Measurements from ENCODE around the gene ERBIN. TPM values are rescaled to one million over a fixed set of nuclear protein-coding genes. Genes with fewer than 3 reads are reported as not detected.

Gene ERBIN
- total RNA-seq, 4 donors from 2014 or later, result 54.9 to 134 (median 109) TPM

DNA sequence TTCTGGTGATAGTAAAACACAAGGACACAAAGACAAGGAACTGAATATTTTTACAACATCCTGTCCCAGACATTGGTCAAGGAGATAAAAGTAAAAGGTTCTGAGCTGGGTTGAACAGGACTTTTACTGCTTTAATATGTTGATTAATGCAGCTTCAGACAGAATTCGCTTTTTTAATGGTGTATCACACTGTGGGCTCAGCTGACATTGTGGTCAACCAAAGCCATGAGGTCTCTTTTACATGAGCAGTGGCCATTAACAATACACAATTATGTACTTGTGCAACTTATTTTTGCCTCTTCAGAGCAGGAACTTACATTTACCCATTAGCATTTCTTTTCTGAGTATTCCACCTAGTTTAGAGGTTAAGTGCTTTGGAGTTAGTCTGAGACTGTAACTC, 22.8 kb upstream of the ERBIN start:
- TF ChIP-seq EP300 (IDR thresholded peaks at IDR 0.05; ENCODE audit: low read depth), result no peak
- TF ChIP-seq, protein P1, sequence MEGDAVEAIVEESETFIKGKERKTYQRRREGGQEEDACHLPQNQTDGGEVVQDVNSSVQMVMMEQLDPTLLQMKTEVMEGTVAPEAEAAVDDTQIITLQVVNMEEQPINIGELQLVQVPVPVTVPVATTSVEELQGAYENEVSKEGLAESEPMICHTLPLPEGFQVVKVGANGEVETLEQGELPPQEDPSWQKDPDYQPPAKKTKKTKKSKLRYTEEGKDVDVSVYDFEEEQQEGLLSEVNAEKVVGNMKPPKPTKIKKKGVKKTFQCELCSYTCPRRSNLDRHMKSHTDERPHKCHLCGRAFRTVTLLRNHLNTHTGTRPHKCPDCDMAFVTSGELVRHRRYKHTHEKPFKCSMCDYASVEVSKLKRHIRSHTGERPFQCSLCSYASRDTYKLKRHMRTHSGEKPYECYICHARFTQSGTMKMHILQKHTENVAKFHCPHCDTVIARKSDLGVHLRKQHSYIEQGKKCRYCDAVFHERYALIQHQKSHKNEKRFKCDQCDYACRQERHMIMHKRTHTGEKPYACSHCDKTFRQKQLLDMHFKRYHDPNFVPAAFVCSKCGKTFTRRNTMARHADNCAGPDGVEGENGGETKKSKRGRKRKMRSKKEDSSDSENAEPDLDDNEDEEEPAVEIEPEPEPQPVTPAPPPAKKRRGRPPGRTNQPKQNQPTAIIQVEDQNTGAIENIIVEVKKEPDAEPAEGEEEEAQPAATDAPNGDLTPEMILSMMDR (IDR thresholded peaks at IDR 0.05), result no peak
- WGBS, 2 donors (ENCODE audit: low coverage in 1 of 2), result 89 to 100% methylated on average over 1 of the region's 1 CpG
- intact Hi-C loops (cut with DNase I; ENCODE audit: low total_unique reads), result no loop called here
- no peaks in the 10 kb centered on the region for H3K36me3 ChIP-seq
- H3K4me1 ChIP-seq, result no peaks in the 10 kb centered on the region
- no peaks in the 10 kb centered on the region for H3K9me3 ChIP-seq
- H3K4me3 ChIP-seq, result no peak overlapping the region
- no peak for DNase-seq
- H3K27ac ChIP-seq, result no peak overlapping the region
- in situ Hi-C loops (cut with MboI; ENCODE audit: low pct_ligation_motif_present in 1 of 4, low pct_unique_long_range_greater_than_20kb in 1 of 4, low sequenced_read_pairs in 3 of 4), result no loop called here
- peaks cover 20% of the 10 kb centered on the region for H3K27me3 ChIP-seq

DNA sequence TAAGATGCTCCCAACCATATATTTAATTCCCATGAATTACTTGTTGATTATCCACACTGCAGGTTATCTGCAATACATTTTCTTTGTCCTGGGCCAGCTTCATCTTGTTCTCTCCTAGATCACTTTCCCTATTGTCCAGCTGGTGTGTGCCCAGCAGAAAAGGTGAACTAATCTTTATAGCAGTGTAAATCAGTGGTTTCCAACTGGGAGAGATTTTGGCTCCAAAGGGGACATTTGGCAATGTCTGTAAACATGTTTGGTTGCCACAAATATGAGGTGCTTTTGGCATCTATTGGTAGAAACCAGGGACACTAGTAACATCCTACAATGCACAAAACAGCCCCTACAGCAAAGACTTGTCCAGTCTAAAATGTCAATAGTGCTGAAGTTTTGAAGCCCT, 20.1 kb upstream of the ERBIN start:
- no peak for DNase-seq
- Histone ChIP-seq H3K9me3 (no peaks in the 10 kb centered on the region), H3K36me3 (no peaks in the 10 kb centered on the region), H3K27me3 (peaks cover 13% of the 10 kb centered on the region), H3K27ac (no peak overlapping the region), H3K4me1 (no peaks in the 10 kb centered on the region), H3K4me3 (no peak overlapping the region)
- in situ Hi-C loops (cut with MboI; ENCODE audit: low pct_ligation_motif_present in 1 of 4, low pct_unique_long_range_greater_than_20kb in 1 of 4, low sequenced_read_pairs in 3 of 4) (no loop called here), intact Hi-C loops (cut with DNase I; ENCODE audit: low total_unique reads) (no loop called here)
- TF ChIP-seq, protein P1 (IDR thresholded peaks at IDR 0.05), result no peak
- TF ChIP-seq EP300 (IDR thresholded peaks at IDR 0.05; ENCODE audit: low read depth), result no peak

DNA sequence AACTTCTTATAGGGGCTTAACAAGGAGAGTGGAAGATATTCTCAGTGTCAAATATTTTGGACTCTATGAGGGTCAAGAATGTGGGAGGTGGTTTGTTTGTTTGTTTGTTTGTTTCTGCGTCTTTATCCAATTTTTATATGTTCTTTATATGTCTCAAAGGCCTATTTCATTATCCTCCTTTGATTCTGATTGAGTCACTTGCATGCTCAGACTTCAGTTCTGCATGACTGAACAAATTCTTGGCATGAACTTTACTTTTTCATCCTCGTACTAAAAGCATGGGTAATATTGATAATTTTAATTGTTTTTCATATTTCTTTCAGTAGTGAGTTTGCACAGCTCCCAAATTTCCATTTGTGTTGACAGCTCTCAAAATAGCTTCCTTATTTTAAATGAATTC, 19.2 kb upstream of the ERBIN start:
- Histone ChIP-seq H3K27ac (no peak overlapping the region), H3K36me3 (no peaks in the 10 kb centered on the region), H3K9me3 (no peaks in the 10 kb centered on the region), H3K4me1 (no peaks in the 10 kb centered on the region), H3K27me3 (peaks cover 13% of the 10 kb centered on the region), H3K4me3 (no peak overlapping the region)
- DNase-seq, result no peak
- in situ Hi-C loops (cut with MboI; ENCODE audit: low pct_ligation_motif_present in 1 of 4, low pct_unique_long_range_greater_than_20kb in 1 of 4, low sequenced_read_pairs in 3 of 4), result no loop called here
- WGBS, 2 donors (ENCODE audit: low coverage in 1 of 2), result 72 to 73% methylated on average over 2 of the region's 2 CpGs
- TF ChIP-seq, protein P1 (IDR thresholded peaks at IDR 0.05), result no peak
- TF ChIP-seq EP300 (IDR thresholded peaks at IDR 0.05; ENCODE audit: low read depth) (no peak), POLR2AphosphoS5 (IDR thresholded peaks at IDR 0.05) (no peak), POLR2A (IDR thresholded peaks at IDR 0.05) (no peak)
- intact Hi-C loops (cut with DNase I; ENCODE audit: low total_unique reads), result no loop called here

DNA sequence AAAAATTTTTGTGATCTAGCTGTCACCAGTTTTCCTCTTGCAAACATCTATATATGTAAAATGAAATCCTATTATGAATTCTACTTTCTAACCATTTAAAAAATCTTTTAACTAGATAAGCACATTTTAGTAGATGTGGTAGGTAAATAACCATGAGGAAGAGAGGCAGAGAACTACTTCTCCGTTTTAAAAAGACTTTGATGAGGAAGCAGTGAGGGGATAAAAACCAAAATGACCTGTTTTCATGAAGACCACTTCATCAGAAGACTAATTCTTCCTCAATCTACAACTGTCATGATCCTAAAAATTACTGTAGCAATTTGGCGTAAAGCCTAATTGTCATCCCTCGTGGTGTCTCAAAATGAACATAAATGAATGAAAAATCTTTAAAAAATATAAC, 15.7 kb upstream of the ERBIN start:
- Histone ChIP-seq H3K4me1 (peaks cover 0 to 22% (median 5%) of the 10 kb centered on the region in 4 donors), H3K36me3 (no peaks in the 10 kb centered on the region), H3K27ac (no peak overlapping the region), H3K9me3 (no peaks in the 10 kb centered on the region), H3K27me3 (no peaks in the 10 kb centered on the region), H3K4me3 (no peak overlapping the region)
- in situ Hi-C loops (cut with MboI; ENCODE audit: low pct_ligation_motif_present in 1 of 4, low pct_unique_long_range_greater_than_20kb in 1 of 4, low sequenced_read_pairs in 3 of 4) (no loop called here), intact Hi-C loops (cut with DNase I; ENCODE audit: low total_unique reads) (no loop called here)
- TF ChIP-seq EP300 (IDR thresholded peaks at IDR 0.05; ENCODE audit: low read depth), result no peak
- TF ChIP-seq, protein P1 (IDR thresholded peaks at IDR 0.05), result no peak
- TF ChIP-seq POLR2A (IDR thresholded peaks at IDR 0.05), result no peak
- TF ChIP-seq POLR2AphosphoS5 (IDR thresholded peaks at IDR 0.05), result no peak
- DNase-seq, result no peak
- 73% methylated on average over 3 of the region's 3 CpGs for WGBS, 2 donors (ENCODE audit: low coverage in 1 of 2)
